Motor neuron (in vitro differentiated cells): ENCODE data around the gene SERPINF2. TPM values are rescaled to one million over a fixed set of nuclear protein-coding genes. Genes with fewer than 3 reads are reported as not detected.
"Not testable (repeated sequence)": the region's sequence is repeated elsewhere in the genome, so short reads cannot be mapped to it uniquely, and the experiment has no call there.

Experiments used
- ATAC-seq, 8 experiments: fragments of 200-7000 bp; cut with Tn5 transposase; replicated peaks in 6 of 8; 2 replicates each; pipeline ENCODE4 v1.8.0; 2021; ENCODE audit warnings: mild to moderate bottlenecking in 8 of 8, moderate library complexity in 8 of 8
- H3K27ac ChIP-seq, 2 donors: fragments of 250-450 bp; sonication (Bioruptor Pico); 2 replicates each; pipeline ENCODE4 v1.9.0; 2021; ENCODE audit warnings: antibody characterized with exemption in 2 of 2, mild to moderate bottlenecking in 2 of 2, moderate library complexity in 1 of 2
- H3K4me1 ChIP-seq, 2 donors: fragments of 250-450 bp; sonication (Bioruptor Pico); replicated peaks in 1 of 2; 2 replicates each; pipeline ENCODE4 v1.6.1; 2021; ENCODE audit warnings: antibody characterized with exemption in 2 of 2, mild to moderate bottlenecking in 2 of 2, moderate library complexity in 1 of 2
- H3K4me3 ChIP-seq, 5 donors: fragments of 250-450 bp; sonication (Bioruptor Pico); 2 replicates each; pipeline ENCODE4 v1.9.0; 2021; ENCODE audit warnings: antibody characterized with exemption in 5 of 5, mild to moderate bottlenecking in 5 of 5, moderate library complexity in 4 of 5
- WGBS, 10 experiments: fragments of 450-650 bp; shearing (Covaris generic); methylation state at CpG; one replicate each; pipeline ENCODE4 v1.0.0; 2022; 5-methylcytosine and 5-hydroxymethylcytosine counted together
- in situ Hi-C, 9 experiments: fragments of 400-800 bp; cut with MboI; loops; one replicate each; pipeline ENCODE4 v1.15.0; 2021; ENCODE audit warnings: low sequenced_read_pairs in 9 of 9, low pct_unique_long_range_greater_than_20kb in 2 of 9; ENCODE audit not compliant: unreplicated experiment in 9 of 9
- total RNA-seq, 8 experiments: library from RNA; unstranded; fragments of 300-600 nt; gene quantifications; 2 replicates each; pipeline versions ENCODE4 v1.2.3 to v1.2.4, GENCODE V29; 2022

SERPINF2 gene
- total RNA-seq, 8 experiments from 2014 or later = 0.11 to 0.63 (median 0.30) TPM

- Histone ChIP-seq H3K27ac (peak overlapping the region; percentile 95), H3K4me3 (no peak overlapping the region), H3K4me1 (peaks cover 10 to 14% of the 10 kb centered on the region in 2 donors)
- ATAC-seq = no peak
- WGBS, 10 experiments = 53 to 100% (median 77%) methylated on average over 1 to 12 of the region's 19 CpGs; no CpG with 5 or more reads in 3 of the 10 experiments
- in situ Hi-C loops = loop anchor here in 4 of 9 experiments (25.0 kb wide), 1 partner anchor 319 kb away; the partner anchor contains the start of genes DPH1 (in 4 of the 4), OVCA2 (in 4 of the 4) and RTN4RL1 (in 4 of the 4)
Measured at GRCh38 chr17:1718362-1719165, 24.1 kb upstream of the SERPINF2 start.

GRCh38 chr17:1720856-1721386 is 21.8 kb upstream of the SERPINF2 start:
- no peak overlapping the region for H3K27ac ChIP-seq
- no peak overlapping the region for H3K4me3 ChIP-seq
- no peak for ATAC-seq
- in situ Hi-C loops = loop anchor here in 4 of 9 experiments (25.0 kb wide), 1 partner anchor 316 kb away; the partner anchor contains the start of genes DPH1 (in 4 of the 4), OVCA2 (in 4 of the 4) and RTN4RL1 (in 4 of the 4)
- H3K4me1 ChIP-seq = peaks cover 12 to 13% of the 10 kb centered on the region in 2 donors
- 0 to 70% (median 22%) methylated on average over 1 to 8 of the region's 11 CpGs; no CpG with 5 or more reads in 1 of the 10 experiments for WGBS, 10 experiments

GRCh38 chr17:1722022-1722421 is 20.6 kb upstream of the SERPINF2 start:
- in situ Hi-C loops = loop anchor here in 4 of 9 experiments (25.0 kb wide), 1 partner anchor 315 kb away; the partner anchor contains the start of genes DPH1 (in 4 of the 4), OVCA2 (in 4 of the 4) and RTN4RL1 (in 4 of the 4)
- WGBS, 10 experiments = 80 to 100% (median 94%) methylated on average over 1 to 7 of the region's 8 CpGs; no CpG with 5 or more reads in 6 of the 10 experiments
- H3K4me1 ChIP-seq = peaks cover 12 to 13% of the 10 kb centered on the region in 2 donors
- ATAC-seq, H3K27ac ChIP-seq, H3K4me3 ChIP-seq: not testable (repeated sequence)

- in situ Hi-C loops = loop anchor here in 4 of 9 experiments (25.0 kb wide), 1 partner anchor 313 kb away; the partner anchor contains the start of genes DPH1 (in 4 of the 4), OVCA2 (in 4 of the 4) and RTN4RL1 (in 4 of the 4)
- Histone ChIP-seq H3K4me1 (peaks cover 4 to 5% of the 10 kb centered on the region in 2 donors), H3K4me3 (peak within 1 kb of the TSS; percentile 67 to 94 (median 83)), H3K27ac (peak within 1 kb of the TSS; percentile 6 to 81)
- ATAC-seq = peak; percentile 79 to 93 (median 90)
- 0% methylated on average over 2 to 3 of the region's 57 CpGs; no CpG with 5 or more reads in 8 of the 10 experiments for WGBS, 10 experiments
Measured at GRCh38 chr17:1724351-1724868, 18.3 kb upstream of the SERPINF2 start, which contains the start of gene WDR81. WDR81 (plus strand) TSS chr17:1724704; CDS start chr17:1724960, 256 bp downstream.

GRCh38 chr17:1724869-1725641 is 17.6 kb upstream of the SERPINF2 start:
- in situ Hi-C loops = loop anchor here in 4 of 9 experiments (25.0 kb wide), 1 partner anchor 312 kb away; the partner anchor contains the start of genes DPH1 (in 4 of the 4), OVCA2 (in 4 of the 4) and RTN4RL1 (in 4 of the 4)
- Histone ChIP-seq H3K4me1 (peaks cover 5 to 7% of the 10 kb centered on the region in 2 donors), H3K4me3 (peak overlapping the region; percentile 67 to 94 (median 83)), H3K27ac (peak overlapping the region; percentile 6 to 74)
- WGBS, 10 experiments = 0 to 90% (median 40%) methylated on average over 1 to 5 of the region's 51 CpGs; no CpG with 5 or more reads in 4 of the 10 experiments
- peak; percentile 53 to 74 (median 71) for ATAC-seq

GRCh38 chr17:1725642-1726511 is 16.8 kb upstream of the SERPINF2 start:
- no peak for ATAC-seq
- Histone ChIP-seq H3K4me3 (peak overlapping the region in 1 of 5 donors; percentile 94), H3K4me1 (peaks cover 5 to 15% of the 10 kb centered on the region in 2 donors), H3K27ac (no peak overlapping the region)
- 89 to 93% (median 92%) methylated on average over 3 to 29 of the region's 54 CpGs; no CpG with 5 or more reads in 6 of the 10 experiments for WGBS, 10 experiments
- in situ Hi-C loops = no loop called here

GRCh38 chr17:1726626-1727257 is 15.9 kb upstream of the SERPINF2 start:
- no peak for ATAC-seq
- in situ Hi-C loops = no loop called here
- WGBS, 10 experiments = 80 to 90% (median 83%) methylated on average over 1 to 2 of the region's 18 CpGs; no CpG with 5 or more reads in 7 of the 10 experiments
- no peak overlapping the region for H3K4me3 ChIP-seq
- peaks cover 5 to 15% of the 10 kb centered on the region in 2 donors for H3K4me1 ChIP-seq
- H3K27ac ChIP-seq = no peak overlapping the region

GRCh38 chr17:1727258-1727789 is 15.3 kb upstream of the SERPINF2 start:
- 80 to 91% methylated on average over 1 to 8 of the region's 21 CpGs; no CpG with 5 or more reads in 8 of the 10 experiments for WGBS, 10 experiments
- peaks cover 5 to 15% of the 10 kb centered on the region in 2 donors for H3K4me1 ChIP-seq
- H3K27ac ChIP-seq = no peak overlapping the region
- H3K4me3 ChIP-seq = no peak overlapping the region
- ATAC-seq = no peak
- in situ Hi-C loops = no loop called here

- Histone ChIP-seq H3K4me1 (peaks cover 5 to 15% of the 10 kb centered on the region in 2 donors), H3K4me3 (no peak overlapping the region), H3K27ac (no peak overlapping the region)
- in situ Hi-C loops = no loop called here
- ATAC-seq = no peak
- WGBS, 10 experiments = 75 to 100% (median 80%) methylated on average over 1 to 4 of the region's 28 CpGs; no CpG with 5 or more reads in 6 of the 10 experiments
Measured at GRCh38 chr17:1727876-1728630, 14.6 kb upstream of the SERPINF2 start.

- WGBS, 10 experiments = 68 to 100% (median 83%) methylated on average over 1 to 9 of the region's 15 CpGs; no CpG with 5 or more reads in 3 of the 10 experiments
- Histone ChIP-seq H3K4me3 (no peak overlapping the region), H3K27ac (peak overlapping the region in 1 of 2 donors; percentile 75), H3K4me1 (peaks cover 5 to 10% of the 10 kb centered on the region in 2 donors)
- in situ Hi-C loops = no loop called here
- peak in 1 of 8 experiments; percentile 10 for ATAC-seq
Measured at GRCh38 chr17:1729966-1730325, 12.7 kb upstream of the SERPINF2 start.
